Stomach (tissue), 19 donors: ENCODE results near the gene TRAPPC13. TPM values are rescaled to one million over a fixed set of nuclear protein-coding genes. Genes with fewer than 3 reads are reported as not detected.
"Not testable (repeated sequence)": the region's sequence is repeated elsewhere in the genome, so short reads cannot be mapped to it uniquely, and the experiment has no call there.

ENCODE experiments used
- DNase-seq, 2 donors: peaks; one replicate each; pipeline versions ENCODE4 v3.0.0 to v3.0.0-alpha.2; 2013 to 2019
- H3K27ac ChIP-seq, 5 donors: fragments of 200-600 bp in 4 of 5; sonication (generic) in 4 of 5; one replicate each; pipeline ENCODE4 v1.5.1; 2013 to 2019; ENCODE audit warnings: mild to moderate bottlenecking in 1 of 5, moderate library complexity in 1 of 5
- H3K27me3 ChIP-seq, 3 donors: fragments of 200-600 bp; sonication (generic); one replicate each; pipeline ENCODE4 v1.5.1; 2017 to 2019; ENCODE audit warnings: mixed run types in 1 of 3
- H3K36me3 ChIP-seq, 4 donors: fragments of 200-600 bp; sonication (generic); 1 replicate in 3 of 4; 2 replicates in 1 of 4; pipeline ENCODE4 v1.5.1; 2016 to 2019
- H3K4me1 ChIP-seq, 4 donors: fragments of 200-600 bp; sonication (generic); one replicate each; pipeline ENCODE4 v1.5.1; 2016 to 2019
- H3K4me3 ChIP-seq, 4 donors: fragments of 200-600 bp; sonication (generic) in 3 of 4; one replicate each; pipeline ENCODE4 v1.5.1; 2016 to 2019; ENCODE audit warnings: mild to moderate bottlenecking in 1 of 4
- H3K9me3 ChIP-seq, 4 donors: fragments of 200-600 bp; sonication (generic); one replicate each; pipeline ENCODE4 v1.5.1; 2016 to 2019
- CTCF ChIP-seq, 7 experiments: fragments of 450-650 bp in 4 of 7; fragments of 200-600 bp in 3 of 7; sonication (generic) in 3 of 7; IDR thresholded peaks; one replicate each; pipeline ENCODE4 v1.5.1; 2016 to 2019; ENCODE audit warnings: antibody characterized with exemption in 7 of 7, control low read depth in 2 of 7, mild to moderate bottlenecking in 1 of 7
- EP300 ChIP-seq: sonication (generic); formaldehyde crosslinking; IDR thresholded peaks from one replicate; pipeline ENCODE4 v1.6.1; 2017; ENCODE audit warnings: antibody characterized with exemption
- POLR2A ChIP-seq, 4 donors: fragments of 450-650 bp; IDR thresholded peaks; one replicate each; pipeline ENCODE4 v1.6.1; 2016; ENCODE audit warnings: antibody characterized with exemption in 4 of 4, control low read depth in 2 of 4, mild to moderate bottlenecking in 1 of 4, moderate library complexity in 1 of 4
- POLR2AphosphoS5 ChIP-seq, 3 donors: sonication (generic); formaldehyde crosslinking; IDR thresholded peaks; one replicate each; pipeline ENCODE4 v1.6.1; 2016; ENCODE audit warnings: antibody characterized with exemption in 3 of 3
- WGBS, 5 donors: extraction: QIAGEN DNeasy Blood & Tissue Kit in 3 of 5; methylation state at CpG; one replicate each; pipeline versions ENCODE4 v1.1.5 to v1.1.7; 2013 to 2018; 5-methylcytosine and 5-hydroxymethylcytosine counted together
- intact Hi-C: fragments of 100-400 bp; cut with DNase I; formaldehyde crosslinking; loops from one replicate; pipeline ENCODE4 v1.15.1; 2023; ENCODE audit warnings: low total_unique reads
- long read RNA-seq, 10 donors: transcript quantifications; one replicate each; lab custom pipeline, GENCODE V29; 2026
- polyA plus RNA-seq, 3 donors: library from polyadenylated mRNA; stranded (reverse); fragments of 200-250 nt; gene quantifications; one replicate each; pipeline ENCODE4 v1.2.3, GENCODE V29; 2013
- total RNA-seq, 5 donors: library from RNA; depleted of rRNA; stranded (reverse); fragments of >200 nt; gene quantifications; one replicate each; pipeline versions ENCODE4 v1.1.0 to v1.2.3, GENCODE V29; 2014 to 2016
- donor health status: healthy with polysubstance abuse.
- donor health status: Bipolar disorder and iron deficiency.
- donor health status: healthy.

TRAPPC13 gene
- total RNA-seq (10 to 100 TPM in 3 of 5 donors, 1 to 10 TPM in 2; 8.2 to 42.8 (median 20.3) TPM), polyA plus RNA-seq (10 to 100 TPM; 10.8 to 12.8 (median 11.8) TPM)
- long read RNA-seq, donor 1, partial matches to known transcripts: 9 of 12 reads
- long read RNA-seq, donor 1, other reads (novel, unspliced or antisense): 0 of 12 reads
- long read RNA-seq, donor 2, partial matches to known transcripts: 0 of 4 reads
- long read RNA-seq, donor 2, other reads (novel, unspliced or antisense): 0 of 4 reads
- long read RNA-seq, donor 3, partial matches to known transcripts: 0 of 1 reads
- long read RNA-seq, donor 3, other reads (novel, unspliced or antisense): 0 of 1 reads
- long read RNA-seq, donor 4, partial matches to known transcripts: 0 of 1 reads
- long read RNA-seq, donor 4, other reads (novel, unspliced or antisense): 0 of 1 reads
- long read RNA-seq, donor 5: 0 reads
- long read RNA-seq, donor 6, partial matches to known transcripts: 7 of 14 reads
- long read RNA-seq, donor 6, other reads (novel, unspliced or antisense): 0 of 14 reads
- long read RNA-seq, donor 7: 0 reads
- long read RNA-seq, donor 8, partial matches to known transcripts: 0 of 4 reads
- long read RNA-seq, donor 8, other reads (novel, unspliced or antisense): 0 of 4 reads
- long read RNA-seq, donor 9: 0 reads
- long read RNA-seq, donor 10, partial matches to known transcripts: 0 of 5 reads
- long read RNA-seq, donor 10, other reads (novel, unspliced or antisense): 0 of 5 reads

- H3K4me1 ChIP-seq: peaks cover 28 to 54% (median 38%) of the 10 kb centered on the region in 4 donors
- no peaks in the 10 kb centered on the region for H3K27me3 ChIP-seq
- peak within 1 kb of the TSS; percentile 74 to 96 (median 84) for H3K4me3 ChIP-seq
- H3K36me3 ChIP-seq: peaks cover 0 to 16% (median 13%) of the 10 kb centered on the region in 4 donors
- no peaks in the 10 kb centered on the region for H3K9me3 ChIP-seq
- peak within 1 kb of the TSS; percentile 39 to 87 (median 84) for H3K27ac ChIP-seq
- no peak for TF ChIP-seq EP300
- peak in 1 of 7 experiments; percentile 25 for TF ChIP-seq CTCF (IDR thresholded peaks at IDR 0.05)
- peak in 2 of 3 donors; percentile 53 to 76 for TF ChIP-seq POLR2AphosphoS5 (IDR thresholded peaks at IDR 0.05)
- intact Hi-C loops: no loop called here
- WGBS, 5 donors: 0 to 1% (median 0%) methylated on average over 36 of the region's 36 CpGs
- DNase-seq: peak; percentile 81 to 96
These were observed at the start of gene TRAPPC13, which contains the start of gene SHLD3 for GRCh38 chr5:65624571-65625555. TSS of gene TRAPPC13 (plus strand) at chr5:65625027. CDS start at chr5:65625061, 34 bp downstream. TSS of gene SHLD3 (plus strand) at chr5:65625027. CDS start at chr5:65629588, 4,561 bp downstream.

DNA sequence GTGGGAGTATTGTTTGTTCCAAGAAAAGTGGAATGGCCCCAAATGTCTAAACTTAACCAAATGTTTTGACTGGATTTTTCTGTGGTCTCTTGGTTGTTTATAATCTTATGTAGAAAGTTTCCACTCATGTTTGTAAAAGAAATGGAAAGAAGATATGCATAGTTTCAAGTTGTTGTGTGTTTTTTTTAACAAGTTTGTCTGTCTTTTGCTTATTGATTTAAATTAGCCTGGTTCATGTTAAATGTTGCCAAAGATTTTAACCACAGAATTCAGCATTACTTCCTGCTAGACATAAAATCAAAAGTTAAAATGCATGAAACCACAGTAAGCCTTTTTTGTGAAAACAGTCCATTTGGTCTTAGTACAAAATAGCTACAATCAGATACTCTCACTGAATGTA is 47.7 kb upstream of the TRAPPC13 start:
- Histone ChIP-seq H3K9me3 (no peaks in the 10 kb centered on the region), H3K27ac (no peak overlapping the region), H3K27me3 (no peaks in the 10 kb centered on the region), H3K36me3 (peaks cover 3 to 79% (median 76%) of the 10 kb centered on the region in 4 donors), H3K4me3 (no peak overlapping the region), H3K4me1 (no peaks in the 10 kb centered on the region)
- intact Hi-C loops: no loop called here
- DNase-seq: no peak
- no peak for TF ChIP-seq POLR2AphosphoS5 (IDR thresholded peaks at IDR 0.05)
- no peak for TF ChIP-seq CTCF (IDR thresholded peaks at IDR 0.05)
- TF ChIP-seq EP300: no peak
- no peak for TF ChIP-seq POLR2A (IDR thresholded peaks at IDR 0.05)

DNA sequence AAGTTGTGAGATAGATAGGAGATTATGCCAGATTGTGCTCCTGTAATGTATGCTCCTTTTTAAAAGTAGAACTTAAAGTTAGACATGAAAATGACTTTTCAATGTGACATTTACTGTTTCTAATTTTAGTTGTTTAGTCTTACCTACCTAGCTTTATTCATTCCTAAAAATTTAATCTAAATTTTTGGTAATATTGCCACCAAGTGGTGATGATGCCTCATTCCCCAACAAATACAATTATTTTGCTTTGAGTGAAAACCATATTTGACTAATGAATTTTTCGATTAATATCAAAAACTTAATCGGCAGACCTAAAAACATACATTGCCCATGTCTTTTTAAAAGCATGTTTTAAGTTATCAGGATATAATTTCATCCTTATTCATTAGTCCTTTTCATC is 36.1 kb upstream of the TRAPPC13 start:
- DNase-seq: no peak
- intact Hi-C loops: no loop called here
- WGBS, 5 donors: 92 to 99% (median 93%) methylated on average over 2 of the region's 2 CpGs

DNA sequence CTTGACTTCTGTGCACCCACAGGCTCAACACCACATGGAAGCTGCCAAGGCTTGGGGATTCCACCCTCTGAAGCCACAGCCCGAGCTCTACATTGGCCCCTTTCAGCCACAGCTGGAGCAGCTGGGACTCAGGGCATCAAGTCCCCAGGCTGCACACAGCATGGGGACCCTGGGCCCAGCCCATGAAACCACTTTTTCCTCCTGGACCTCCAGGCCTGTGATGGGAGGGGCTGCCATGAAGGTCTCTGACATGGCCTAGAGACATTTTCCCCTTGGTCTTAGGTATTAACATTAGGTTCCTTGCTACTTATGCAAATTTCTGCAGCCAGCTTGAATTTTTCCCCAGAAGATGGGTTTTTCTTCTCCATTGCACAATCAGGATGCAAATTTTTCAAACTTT is 23.1 kb upstream of the TRAPPC13 start:
- 93 to 100% (median 97%) methylated on average over 1 of the region's 1 CpG for WGBS, 5 donors
- H3K4me3 ChIP-seq, H3K27me3 ChIP-seq, DNase-seq, H3K4me1 ChIP-seq, H3K9me3 ChIP-seq, H3K27ac ChIP-seq, intact Hi-C loops: not testable (repeated sequence)
- H3K36me3 ChIP-seq: peaks cover 26 to 100% (median 96%) of the 10 kb centered on the region in 4 donors

More for the DNA sequence above, 36.1 kb upstream of the TRAPPC13 start:
- Histone ChIP-seq H3K4me1 (no peaks in the 10 kb centered on the region), H3K36me3 (peaks cover 26 to 100% (median 98%) of the 10 kb centered on the region in 4 donors), H3K27me3 (no peaks in the 10 kb centered on the region), H3K9me3 (no peaks in the 10 kb centered on the region), H3K27ac (no peak overlapping the region), H3K4me3 (no peak overlapping the region)
- TF ChIP-seq EP300 (no peak), POLR2AphosphoS5 (IDR thresholded peaks at IDR 0.05) (no peak), CTCF (IDR thresholded peaks at IDR 0.05) (no peak), POLR2A (IDR thresholded peaks at IDR 0.05) (no peak)
